ENCODE data around the gene RYR2.

RYR2 gene

GRCh38 chr1:237133921-237134320, 91.9 kb downstream of the RYR2 start:
- TF ChIP-seq CTCF (IDR thresholded peaks at IDR 0.05; ENCODE audit: low read length, missing control alignments) = no peak
- no peak overlapping the region for H3K4me3 ChIP-seq (replicated peaks; ENCODE audit: low read depth, low read length)
- DNase-seq (ENCODE audit: low read depth) = no peak

- no peak for TF ChIP-seq CTCF (IDR thresholded peaks at IDR 0.05; ENCODE audit: low read length, missing control alignments)
- DNase-seq (ENCODE audit: low read depth) = no peak
- H3K4me3 ChIP-seq (replicated peaks; ENCODE audit: low read depth, low read length) = no peak overlapping the region
Measured at GRCh38 chr1:237134929-237135328, 92.9 kb downstream of the RYR2 start.

GRCh38 chr1:237138551-237138950, 96.6 kb downstream of the RYR2 start:
- no peak overlapping the region for H3K4me3 ChIP-seq (replicated peaks; ENCODE audit: low read depth, low read length)
- no peak for DNase-seq (ENCODE audit: low read depth)
- no peak for TF ChIP-seq CTCF (IDR thresholded peaks at IDR 0.05; ENCODE audit: low read length, missing control alignments)

- no peak for DNase-seq (ENCODE audit: low read depth)
- no peak overlapping the region for H3K4me3 ChIP-seq (replicated peaks; ENCODE audit: low read depth, low read length)
- TF ChIP-seq CTCF (IDR thresholded peaks at IDR 0.05; ENCODE audit: low read length, missing control alignments) = no peak
Measured at GRCh38 chr1:237139732-237140131, 97.7 kb downstream of the RYR2 start.

GRCh38 chr1:237140986-237141385, 99.0 kb downstream of the RYR2 start:
- H3K4me3 ChIP-seq (replicated peaks; ENCODE audit: low read depth, low read length) = no peak overlapping the region
- no peak for TF ChIP-seq CTCF (IDR thresholded peaks at IDR 0.05; ENCODE audit: low read length, missing control alignments)
- no peak for DNase-seq (ENCODE audit: low read depth)

- no peak overlapping the region for H3K4me3 ChIP-seq (replicated peaks; ENCODE audit: low read depth, low read length)
- DNase-seq (ENCODE audit: low read depth) = no peak
- TF ChIP-seq CTCF (IDR thresholded peaks at IDR 0.05; ENCODE audit: low read length, missing control alignments) = no peak
Measured at GRCh38 chr1:237141502-237141901, 99.5 kb downstream of the RYR2 start.

GRCh38 chr1:237145379-237146135, 103.6 kb downstream of the RYR2 start:
- no peak for TF ChIP-seq CTCF (IDR thresholded peaks at IDR 0.05; ENCODE audit: low read length, missing control alignments)
- no peak for DNase-seq (ENCODE audit: low read depth)
- no peak overlapping the region for H3K4me3 ChIP-seq (replicated peaks; ENCODE audit: low read depth, low read length)
